Astrocyte of the spinal cord (primary cell): ENCODE data around the gene RAMACL.

Experiments
- DNase-seq: peaks from one replicate; pipeline ENCODE4 v3.0.0; 2011; ENCODE audit warnings: low read depth, low spot score
- H3K4me3 ChIP-seq: 2 replicates; pipeline ENCODE4 v1.5.1; 2011; ENCODE audit warnings: low read depth, mild to moderate bottlenecking, low read length, moderate library complexity
- in situ Hi-C: cut with HindIII; loops from 2 replicates; pipeline ENCODE4 v1.10.0; 2017; ENCODE audit warnings: low sequenced_read_pairs
- TF ChIP-seq, protein P1 (sequence below): IDR thresholded peaks from 2 replicates; pipeline ENCODE4 v1.5.1; 2012; ENCODE audit warnings: low read depth, mild to moderate bottlenecking, low read length, inconsistent platforms

Gene RAMACL

DNA sequence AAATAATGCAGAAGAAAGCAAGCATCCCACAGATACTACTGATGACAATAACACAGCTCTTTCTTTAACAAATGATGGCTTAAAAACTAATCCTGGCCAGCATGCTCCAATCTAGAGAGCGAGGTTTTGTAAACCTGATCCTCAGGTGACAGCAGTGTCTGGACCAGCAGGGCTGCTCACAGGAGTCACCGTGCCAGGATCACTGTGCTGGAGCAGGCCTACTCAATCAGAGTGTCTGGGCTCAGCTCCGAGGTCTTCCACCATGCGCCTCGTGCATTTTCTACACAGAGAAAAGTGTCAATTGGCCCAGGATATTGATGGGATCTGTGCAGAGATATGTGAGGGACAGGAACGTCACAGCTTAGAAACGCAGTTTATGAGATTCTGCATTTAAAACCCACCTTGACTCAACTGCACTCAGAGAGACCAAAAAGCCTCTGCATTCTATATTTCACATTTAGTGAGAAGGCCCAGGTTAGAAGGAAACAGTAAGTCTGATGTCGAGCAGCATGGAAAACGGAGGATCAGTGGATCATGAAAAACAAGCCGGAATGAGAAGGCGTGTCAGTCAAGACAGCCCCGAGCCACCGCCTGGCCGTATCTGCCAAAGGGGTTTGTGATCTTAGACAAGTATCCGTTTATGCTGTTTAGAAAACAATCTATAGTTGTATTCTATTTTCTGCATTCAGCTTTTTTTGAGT is 7.8 kb downstream of the RAMACL start:
- TF ChIP-seq, protein P1, sequence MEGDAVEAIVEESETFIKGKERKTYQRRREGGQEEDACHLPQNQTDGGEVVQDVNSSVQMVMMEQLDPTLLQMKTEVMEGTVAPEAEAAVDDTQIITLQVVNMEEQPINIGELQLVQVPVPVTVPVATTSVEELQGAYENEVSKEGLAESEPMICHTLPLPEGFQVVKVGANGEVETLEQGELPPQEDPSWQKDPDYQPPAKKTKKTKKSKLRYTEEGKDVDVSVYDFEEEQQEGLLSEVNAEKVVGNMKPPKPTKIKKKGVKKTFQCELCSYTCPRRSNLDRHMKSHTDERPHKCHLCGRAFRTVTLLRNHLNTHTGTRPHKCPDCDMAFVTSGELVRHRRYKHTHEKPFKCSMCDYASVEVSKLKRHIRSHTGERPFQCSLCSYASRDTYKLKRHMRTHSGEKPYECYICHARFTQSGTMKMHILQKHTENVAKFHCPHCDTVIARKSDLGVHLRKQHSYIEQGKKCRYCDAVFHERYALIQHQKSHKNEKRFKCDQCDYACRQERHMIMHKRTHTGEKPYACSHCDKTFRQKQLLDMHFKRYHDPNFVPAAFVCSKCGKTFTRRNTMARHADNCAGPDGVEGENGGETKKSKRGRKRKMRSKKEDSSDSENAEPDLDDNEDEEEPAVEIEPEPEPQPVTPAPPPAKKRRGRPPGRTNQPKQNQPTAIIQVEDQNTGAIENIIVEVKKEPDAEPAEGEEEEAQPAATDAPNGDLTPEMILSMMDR = no peak
- in situ Hi-C loops = no loop called here
- H3K4me3 ChIP-seq = no peak overlapping the region
- DNase-seq = no peak

- H3K4me3 ChIP-seq = no peak overlapping the region
- TF ChIP-seq, protein P1 = no peak
- no peak for DNase-seq
- in situ Hi-C loops = no loop called here
Measured at GRCh38 chr6:166575205-166575604, 11.3 kb downstream of the RAMACL start.

DNA sequence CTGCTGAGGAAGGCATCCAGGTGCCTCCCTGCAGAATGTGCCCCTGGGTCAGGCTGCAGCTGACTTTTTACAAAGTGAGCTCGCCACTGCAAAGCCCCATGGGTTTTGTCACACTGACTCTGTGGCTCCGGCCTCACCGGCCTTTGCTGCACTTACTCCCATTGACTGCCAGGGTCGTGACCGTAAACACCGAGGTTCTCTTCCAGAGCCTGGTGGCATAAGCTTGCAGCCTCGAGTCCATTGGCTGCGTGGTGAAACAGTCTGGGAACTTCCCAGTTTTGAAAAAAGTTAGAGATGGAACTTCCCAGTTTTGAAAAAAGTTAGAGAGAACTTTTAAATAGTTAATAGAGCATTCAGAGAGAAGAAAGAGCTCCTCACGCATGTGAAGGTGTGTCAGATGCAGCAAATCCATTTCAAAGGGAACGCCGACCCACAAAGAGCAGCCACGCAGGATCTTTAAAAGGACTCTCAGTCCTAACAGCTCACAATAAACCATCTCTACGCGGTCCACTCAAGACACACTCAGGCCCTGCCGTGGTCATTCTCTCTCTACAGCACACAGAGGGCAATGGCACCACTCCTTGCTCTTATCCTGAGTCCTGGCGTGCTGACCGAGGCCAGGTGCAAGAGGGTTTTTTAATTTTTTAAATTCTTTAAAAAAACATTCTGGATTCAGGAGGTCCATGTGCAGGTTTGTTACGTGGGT is 12.8 kb downstream of the RAMACL start:
- in situ Hi-C loops = no loop called here
- no peak overlapping the region for H3K4me3 ChIP-seq
- DNase-seq = no peak
- TF ChIP-seq, protein P1 = no peak

- no peak overlapping the region for H3K4me3 ChIP-seq
- peak; percentile 82 for DNase-seq
- TF ChIP-seq, protein P1 = no peak
- in situ Hi-C loops = no loop called here
Measured at GRCh38 chr6:166572370-166573261, 13.9 kb downstream of the RAMACL start.

DNA sequence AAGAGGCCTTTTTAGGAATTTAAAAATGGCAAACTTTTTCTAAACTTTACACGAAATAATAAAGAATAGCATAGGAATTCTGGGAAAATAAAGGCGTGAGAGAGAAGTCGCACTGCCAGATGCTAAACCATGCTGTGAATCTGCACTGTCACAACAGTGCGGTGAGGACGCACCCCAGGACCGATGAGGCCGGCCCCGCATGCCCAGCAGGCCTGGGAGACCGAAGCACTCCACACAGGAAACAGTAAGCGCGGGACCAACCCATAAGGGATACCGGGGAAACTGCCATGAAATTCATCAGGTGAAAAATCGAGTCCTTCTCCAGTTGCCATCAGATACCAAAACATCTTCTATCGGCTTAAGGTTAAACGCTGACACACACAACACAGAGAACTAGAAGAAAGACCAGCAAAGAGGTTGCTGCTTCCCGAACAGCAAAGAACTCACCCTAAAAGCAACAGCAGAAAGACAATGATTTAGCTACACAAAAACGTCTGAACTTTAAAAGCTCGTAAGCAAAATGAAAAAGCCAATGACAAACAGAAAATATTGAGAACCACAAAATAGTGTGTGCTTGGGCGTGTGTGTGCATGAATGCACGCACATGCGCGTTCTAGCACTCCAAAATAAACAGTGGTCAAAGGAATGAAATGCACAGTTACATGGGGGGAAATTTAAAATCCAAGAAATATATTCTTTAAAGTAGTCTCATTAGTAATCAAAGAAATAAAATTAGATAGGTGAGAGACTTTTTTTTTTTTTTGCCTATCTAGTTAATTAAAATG is 15.4 kb downstream of the RAMACL start:
- no peak overlapping the region for H3K4me3 ChIP-seq
- DNase-seq = no peak
- TF ChIP-seq, protein P1 = no peak
- in situ Hi-C loops = no loop called here

- H3K4me3 ChIP-seq = no peak overlapping the region
- DNase-seq = no peak
- TF ChIP-seq, protein P1 = no peak
- in situ Hi-C loops = no loop called here
Measured at GRCh38 chr6:166569206-166569605, 17.3 kb downstream of the RAMACL start.
